ENCODE measurements around the gene LAT. TPM values are rescaled to one million over a fixed set of nuclear protein-coding genes. Genes with fewer than 3 reads are reported as not detected.

Gene LAT
- total and polyA plus RNA-seq, 2 donors (not counting 3 experiments of a cell fraction or from before 2014, with no cell fraction given), result 4.5 to 5.9 TPM

GRCh38 chr16:29009838-29010166, 24.9 kb downstream of the LAT start:
- CTCF ChIA-PET, result interaction anchor here (1.4 kb wide), 2 partner anchors 13 to 17 kb away, joined by 3 read pairs; no protein-coding TSS in a partner anchor
- BruUV-seq (replicated peaks), result no TSS peak
- H3K9me1 ChIP-seq (replicated peaks; ENCODE audit: control insufficient read depth, extremely low read depth, insufficient read depth, low read length), result no peaks in the 10 kb centered on the region
- no peak overlapping the region for H3K4me3 ChIP-seq (replicated peaks in 1 of 3; ENCODE audit: insufficient read depth in 1 of 3, low read depth in 1 of 3, low read length in 3 of 3)
- FAIRE-seq (no peak), DNase-seq (ENCODE audit: low read depth, low spot score) (no peak)
- H3K9ac ChIP-seq (replicated peaks; ENCODE audit: extremely low read depth, insufficient read depth, low read length), result no peak overlapping the region
- H3K9me3 ChIP-seq (replicated peaks; ENCODE audit: control insufficient read depth, insufficient read depth, low read length), result no peaks in the 10 kb centered on the region
- no peaks in the 10 kb centered on the region for H4K20me1 ChIP-seq (replicated peaks; ENCODE audit: control insufficient read depth, extremely low read depth, insufficient read depth, low read length)
- H3K4me1 ChIP-seq (ENCODE audit: control insufficient read depth, extremely low read depth, insufficient read depth, low read length), result no peaks in the 10 kb centered on the region
- TF ChIP-seq POLR2AphosphoS5 (IDR thresholded peaks at IDR 0.05; ENCODE audit: insufficient read depth, low read depth, low read length) (no peak), MYC (IDR thresholded peaks at IDR 0.05; ENCODE audit: low read depth, low read length) (no peak), CTCF (IDR thresholded peaks at IDR 0.05; ENCODE audit: extremely low read depth in 1 of 2, insufficient read depth in 1 of 2, low read depth in 1 of 2, low read length in 2 of 2) (no peak), MAX (IDR thresholded peaks at IDR 0.05; ENCODE audit: insufficient read depth, insufficient read length) (no peak), GATA2 (IDR thresholded peaks at IDR 0.05; ENCODE audit: insufficient read depth, insufficient read length, low read depth, low read length) (no peak), JUN (IDR thresholded peaks at IDR 0.05; ENCODE audit: borderline replicate concordance, insufficient read depth, insufficient read length, low read depth) (no peak), POLR2A (IDR thresholded peaks at IDR 0.05; ENCODE audit: low read depth, low read length) (no peak), FOS (IDR thresholded peaks at IDR 0.05; ENCODE audit: borderline replicate concordance, insufficient read depth, low read length) (no peak)
- H3K27ac ChIP-seq (ENCODE audit: insufficient read depth, low read depth, low read length), result no peak overlapping the region
- H3K36me3 ChIP-seq (ENCODE audit: control insufficient read depth in 2 of 2, extremely low read depth in 1 of 2, insufficient read depth in 2 of 2, low read length in 2 of 2), result no peaks in the 10 kb centered on the region
- intact Hi-C loops (cut with micrococcal nuclease) (no loop called here), dilution Hi-C loops (cut with MboI; ENCODE audit: extremely low pct_ligation_motif_present, low sequenced_read_pairs) (no loop called here)
- no peaks in the 10 kb centered on the region for H3K79me2 ChIP-seq (ENCODE audit: control insufficient read depth, insufficient read depth, low read length)
- H3K27me3 ChIP-seq (ENCODE audit: control insufficient read depth in 2 of 2, insufficient read depth in 2 of 2, low read length in 2 of 2), result no peaks in the 10 kb centered on the region
- H2AFZ ChIP-seq (ENCODE audit: low read depth, low read length), result no peak overlapping the region
- POLR2A ChIA-PET, result no interaction called here
- H3K4me2 ChIP-seq (ENCODE audit: insufficient read depth, low read length), result no peak overlapping the region
